ENCODE data around the gene UBR3.
"Not testable (repeated sequence)": the region's sequence is repeated elsewhere in the genome, so short reads cannot be mapped to it uniquely, and the experiment has no call there.

DNA sequence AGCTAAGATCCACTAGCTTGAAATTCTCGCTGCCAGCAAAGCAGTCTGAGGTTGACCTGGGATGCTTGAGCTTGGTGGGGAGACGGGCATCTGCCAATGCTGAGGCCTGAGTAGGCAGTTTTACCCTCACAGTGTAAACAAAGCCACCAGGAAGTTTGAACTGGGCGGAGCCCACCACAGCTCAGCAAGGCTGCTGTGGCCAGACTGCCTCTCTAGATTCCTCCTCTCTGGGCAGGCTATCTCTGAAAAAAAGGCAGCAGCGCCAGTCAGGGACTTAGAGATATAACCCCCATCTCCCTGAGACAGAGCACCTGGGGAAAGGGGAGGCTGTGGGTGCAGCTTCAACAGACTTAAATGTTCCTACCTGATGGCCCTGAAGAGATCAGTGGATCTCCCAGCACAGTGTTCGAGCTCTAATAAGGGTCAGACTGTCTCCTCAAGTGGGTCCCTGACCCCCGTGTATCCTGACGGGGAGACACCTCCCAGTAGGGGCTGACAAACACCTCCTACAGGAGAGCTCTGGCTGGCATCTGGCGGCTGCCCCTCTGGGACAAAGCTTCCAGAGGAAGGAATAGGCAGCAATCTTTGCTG is 299.0 kb downstream of the UBR3 start:
- TF ChIP-seq, protein P1, sequence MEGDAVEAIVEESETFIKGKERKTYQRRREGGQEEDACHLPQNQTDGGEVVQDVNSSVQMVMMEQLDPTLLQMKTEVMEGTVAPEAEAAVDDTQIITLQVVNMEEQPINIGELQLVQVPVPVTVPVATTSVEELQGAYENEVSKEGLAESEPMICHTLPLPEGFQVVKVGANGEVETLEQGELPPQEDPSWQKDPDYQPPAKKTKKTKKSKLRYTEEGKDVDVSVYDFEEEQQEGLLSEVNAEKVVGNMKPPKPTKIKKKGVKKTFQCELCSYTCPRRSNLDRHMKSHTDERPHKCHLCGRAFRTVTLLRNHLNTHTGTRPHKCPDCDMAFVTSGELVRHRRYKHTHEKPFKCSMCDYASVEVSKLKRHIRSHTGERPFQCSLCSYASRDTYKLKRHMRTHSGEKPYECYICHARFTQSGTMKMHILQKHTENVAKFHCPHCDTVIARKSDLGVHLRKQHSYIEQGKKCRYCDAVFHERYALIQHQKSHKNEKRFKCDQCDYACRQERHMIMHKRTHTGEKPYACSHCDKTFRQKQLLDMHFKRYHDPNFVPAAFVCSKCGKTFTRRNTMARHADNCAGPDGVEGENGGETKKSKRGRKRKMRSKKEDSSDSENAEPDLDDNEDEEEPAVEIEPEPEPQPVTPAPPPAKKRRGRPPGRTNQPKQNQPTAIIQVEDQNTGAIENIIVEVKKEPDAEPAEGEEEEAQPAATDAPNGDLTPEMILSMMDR (IDR thresholded peaks at IDR 0.05): not testable (repeated sequence)
- TF ChIP-seq POLR2A (IDR thresholded peaks at IDR 0.05): not testable (repeated sequence)
